Mesenteric fat pad (tissue), 1 donor: Measurements from ENCODE around the gene FGF14. TPM values are rescaled to one million over a fixed set of nuclear protein-coding genes. Genes with fewer than 3 reads are reported as not detected.
"Not testable (repeated sequence)": the region's sequence is repeated elsewhere in the genome, so short reads cannot be mapped to it uniquely, and the experiment has no call there.

Experiments used
- DNase-seq: peaks from one replicate; pipeline ENCODE4 v3.0.0-alpha.2; 2020; ENCODE audit warnings: low spot score
- total RNA-seq: library from RNA; stranded (reverse); fragmentation: NEBNext Ultra II Directional; extraction: Animal tissue kit (Norgen Biotek cat#: 25700); gene quantifications from one replicate; pipeline ENCODE4 v1.2.1, GENCODE V29; 2021
- donor health status: DM: yes; HTN: yes; CAD: no.

Gene FGF14
- total RNA-seq, 1 donor from 2014 or later, result 3.1 TPM

DNA sequence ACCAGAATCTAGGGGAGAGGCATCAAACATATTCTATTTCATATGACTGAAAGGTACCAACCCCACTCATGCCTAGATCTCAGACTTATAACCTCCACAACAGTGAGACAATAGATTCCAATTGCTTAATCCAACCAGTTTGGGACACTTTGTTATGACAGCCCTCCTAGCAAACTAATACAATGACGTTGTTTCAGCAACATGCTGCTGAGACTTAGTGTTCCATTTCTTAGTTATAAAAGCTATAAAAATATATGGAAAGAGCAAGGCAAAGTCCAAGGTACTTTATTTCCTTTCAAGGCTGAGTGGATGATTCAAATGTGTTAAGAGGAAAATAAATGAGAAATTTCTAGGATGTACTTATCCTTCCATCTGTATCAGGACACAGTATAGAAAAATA, 352.0 kb downstream of the FGF14 start:
- DNase-seq, result no peak

- DNase-seq, result no peak
Observed at GRCh38 chr13:102045731-102046130, 356.1 kb downstream of the FGF14 start.

DNA sequence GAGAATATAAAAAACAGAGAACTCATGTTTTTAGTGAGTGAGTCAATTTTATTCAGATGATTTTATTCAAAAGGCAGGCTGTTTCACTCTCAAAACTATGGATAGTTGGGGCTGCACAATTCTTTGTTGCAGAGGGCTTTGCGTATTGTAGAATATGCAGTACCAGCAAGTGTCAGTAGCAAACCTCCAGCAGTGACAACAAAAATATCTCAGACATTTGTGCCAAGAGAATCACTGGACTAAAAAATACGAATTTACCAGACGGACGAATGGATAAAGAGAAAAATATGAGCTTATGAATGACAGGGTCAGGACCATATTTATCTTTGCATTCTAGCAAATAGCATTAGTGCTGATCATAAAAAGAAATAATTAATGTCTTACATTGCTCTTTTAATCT, 359.1 kb downstream of the FGF14 start:
- DNase-seq, result no peak

DNA sequence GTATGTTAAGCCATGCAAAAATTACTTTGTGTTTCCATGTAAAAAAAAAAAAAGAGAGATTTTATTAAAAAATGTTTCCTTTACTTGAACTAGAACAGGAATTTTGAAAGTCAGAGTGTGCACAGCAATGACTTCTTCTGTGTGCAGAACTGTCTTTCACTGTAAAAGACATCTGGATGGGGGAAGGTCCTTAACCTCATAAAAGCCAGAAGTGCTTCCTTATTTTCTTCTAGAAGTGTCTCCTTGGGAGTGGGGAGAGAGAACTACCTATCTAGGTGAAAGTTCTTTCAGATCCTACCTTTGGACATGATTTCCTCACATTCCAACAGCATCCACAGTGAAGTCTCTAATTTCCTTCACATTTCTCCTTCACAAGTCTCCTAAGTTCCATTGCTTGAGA, 360.3 kb downstream of the FGF14 start:
- DNase-seq, result no peak

DNA sequence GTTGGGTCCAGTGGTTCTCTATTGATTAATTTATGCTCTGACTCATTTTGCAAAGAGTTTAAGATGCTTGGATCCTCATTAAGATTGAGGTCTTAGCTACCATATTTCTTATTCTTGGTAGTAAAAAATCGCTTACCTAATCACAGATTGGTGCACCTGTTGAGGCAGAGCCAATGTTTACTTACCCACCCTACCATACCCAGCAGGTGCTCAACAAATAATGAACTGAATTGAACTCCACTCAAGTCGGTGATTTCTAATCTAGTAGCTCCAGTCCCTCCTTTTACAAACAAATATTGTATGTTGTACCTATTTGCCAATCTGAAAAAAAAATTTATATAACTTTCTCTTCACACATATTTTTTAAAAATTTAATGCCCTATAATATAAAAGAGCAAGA, 361.0 kb downstream of the FGF14 start:
- DNase-seq, result no peak

DNA sequence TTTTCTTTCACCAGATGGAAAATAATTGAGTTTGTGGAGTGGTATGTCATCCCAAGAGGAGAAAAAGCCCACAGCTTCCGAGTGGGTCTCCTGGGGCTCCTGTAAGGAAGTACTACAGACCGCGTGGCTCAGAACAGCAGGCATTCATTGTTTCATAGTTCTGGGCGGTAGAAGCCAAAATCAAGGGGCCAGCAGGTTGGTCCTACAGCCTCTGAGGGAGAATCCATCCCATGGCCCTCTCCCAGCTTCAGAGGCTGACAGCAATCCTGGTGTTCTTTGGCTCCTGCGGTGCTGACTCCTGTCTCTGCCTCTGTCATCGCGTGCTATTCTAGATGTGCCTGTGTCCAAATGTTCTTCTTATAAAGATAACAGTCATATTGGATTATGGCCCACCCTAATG, 362.6 kb downstream of the FGF14 start:
- no peak for DNase-seq

DNA sequence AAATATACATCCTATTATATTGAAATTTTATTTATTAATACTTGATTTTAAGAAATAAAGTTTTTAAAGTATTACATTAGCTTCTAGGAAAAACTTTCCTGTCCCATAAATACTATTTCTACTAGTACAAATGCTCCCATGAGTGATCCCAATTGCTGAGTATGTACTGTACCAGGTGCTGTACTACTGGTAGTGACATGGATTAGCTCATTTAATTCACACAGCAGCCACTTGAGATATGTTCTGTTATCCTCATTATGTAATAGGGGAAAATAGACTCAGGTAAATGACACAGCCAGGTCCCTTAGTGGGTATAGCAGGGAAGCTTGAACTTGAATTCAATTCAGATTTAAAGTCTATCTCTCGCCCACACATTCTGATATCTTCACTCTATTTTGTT, 363.1 kb downstream of the FGF14 start:
- no peak for DNase-seq

GRCh38 chr13:102035969-102036368, 365.9 kb downstream of the FGF14 start:
- no peak for DNase-seq

DNA sequence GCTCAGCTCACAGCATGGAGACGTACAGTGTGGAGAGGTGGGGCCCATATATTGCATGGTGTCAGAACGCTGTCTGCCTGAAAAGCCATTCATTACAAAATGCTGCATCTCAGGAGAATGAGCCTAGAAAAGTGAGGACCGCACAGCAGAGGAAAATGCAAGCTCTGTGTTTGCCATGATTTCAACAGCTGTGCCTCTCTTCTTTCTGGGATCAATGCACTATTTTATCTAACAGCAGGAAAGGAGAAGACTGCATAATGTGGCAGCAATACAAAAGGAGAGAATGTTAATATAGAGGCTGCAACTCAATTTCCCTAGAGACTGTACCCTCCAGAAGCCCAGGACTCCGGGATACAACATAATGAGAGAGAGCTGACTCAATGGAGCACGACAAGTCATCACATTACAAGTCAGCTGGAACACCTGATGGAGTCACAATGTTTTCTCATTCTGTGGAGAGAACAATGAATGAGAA, 368.0 kb downstream of the FGF14 start:
- DNase-seq, result no peak

- DNase-seq, result no peak
Observed at GRCh38 chr13:102033386-102033785, 368.5 kb downstream of the FGF14 start.

DNA sequence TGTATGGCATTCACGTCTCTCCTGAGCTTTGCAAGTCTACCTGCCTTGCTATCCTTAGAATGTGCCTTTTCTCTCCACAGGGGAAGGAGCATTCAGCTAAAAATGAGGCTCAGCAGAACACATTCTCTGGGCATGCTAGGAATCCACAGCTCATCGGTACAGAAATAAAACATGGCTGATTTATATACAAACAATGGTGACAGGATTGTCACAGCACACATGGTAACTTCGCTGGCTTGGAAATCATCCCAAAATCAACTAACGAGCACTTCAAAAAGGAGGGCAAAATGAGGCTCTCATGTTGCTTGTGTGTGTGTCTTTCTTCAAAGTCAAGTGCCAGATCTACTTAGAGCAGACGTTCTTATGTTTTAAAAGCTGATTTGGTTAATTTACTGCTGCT, 373.0 kb downstream of the FGF14 start:
- no peak for DNase-seq

DNA sequence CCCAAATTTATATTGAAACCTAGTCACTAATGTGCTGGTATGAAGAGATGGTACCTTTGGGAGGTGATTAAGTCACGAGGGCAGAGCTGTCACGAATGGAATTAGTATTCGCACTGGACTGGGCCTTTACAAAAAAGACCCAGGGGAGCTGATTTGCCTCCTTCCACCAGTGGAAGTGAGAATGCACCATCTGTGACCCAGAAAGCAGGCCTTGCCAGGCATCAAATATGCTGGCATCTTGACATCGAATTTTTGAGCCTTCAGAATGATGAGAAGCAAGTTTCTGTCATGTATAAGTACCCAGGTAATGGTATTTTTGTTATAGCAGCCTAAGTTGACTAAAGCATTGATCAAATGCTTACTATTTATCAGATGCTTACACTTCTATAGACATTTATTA, 373.6 kb downstream of the FGF14 start:
- DNase-seq, result no peak

DNA sequence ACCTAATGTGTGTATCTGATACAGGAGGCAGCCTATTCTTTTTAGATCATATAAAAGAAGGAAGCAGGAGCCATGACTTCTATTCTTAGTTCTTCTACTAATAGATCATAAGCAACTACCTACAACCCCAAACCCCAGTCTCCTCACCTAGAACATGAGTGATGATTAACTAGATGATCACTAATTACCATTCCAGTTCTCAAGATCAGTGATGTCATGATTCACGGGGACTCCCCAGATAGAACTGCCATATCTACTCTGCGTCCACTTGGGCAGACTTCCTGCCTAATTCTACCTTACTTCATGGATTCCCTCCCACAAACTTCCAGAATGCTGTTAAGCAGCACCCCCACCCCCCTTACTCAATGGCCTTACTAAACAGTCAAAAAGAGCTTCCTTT, 380.1 kb downstream of the FGF14 start:
- no peak for DNase-seq

DNA sequence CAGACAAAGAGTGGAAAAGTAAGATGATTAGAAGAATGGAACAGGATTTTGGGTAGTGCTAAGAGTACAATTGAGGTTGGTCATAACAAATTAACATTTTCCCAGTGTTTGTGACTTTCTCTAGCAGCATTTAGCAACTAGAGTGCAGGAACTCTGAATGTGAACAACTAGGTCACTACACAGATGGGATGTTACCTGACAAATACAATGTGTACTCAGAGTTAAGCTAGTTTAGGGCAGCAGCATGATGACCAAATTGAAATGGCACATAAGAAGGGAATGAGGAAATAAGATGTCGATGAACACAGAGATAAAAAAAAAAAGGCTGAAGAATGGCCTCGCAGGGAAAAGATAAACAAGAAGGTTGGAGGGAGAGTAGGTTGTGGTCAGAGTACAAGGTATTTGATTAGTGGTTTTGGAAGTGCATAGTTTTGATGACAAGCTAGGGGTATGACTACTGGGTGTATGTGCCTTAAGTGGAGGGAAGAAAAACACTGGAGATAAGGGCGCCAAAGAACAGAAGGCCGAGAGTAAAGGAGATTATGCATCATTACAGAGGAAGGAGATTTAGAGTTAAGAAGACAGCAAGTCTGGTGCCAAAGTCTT, 381.1 kb downstream of the FGF14 start:
- DNase-seq, result no peak

DNA sequence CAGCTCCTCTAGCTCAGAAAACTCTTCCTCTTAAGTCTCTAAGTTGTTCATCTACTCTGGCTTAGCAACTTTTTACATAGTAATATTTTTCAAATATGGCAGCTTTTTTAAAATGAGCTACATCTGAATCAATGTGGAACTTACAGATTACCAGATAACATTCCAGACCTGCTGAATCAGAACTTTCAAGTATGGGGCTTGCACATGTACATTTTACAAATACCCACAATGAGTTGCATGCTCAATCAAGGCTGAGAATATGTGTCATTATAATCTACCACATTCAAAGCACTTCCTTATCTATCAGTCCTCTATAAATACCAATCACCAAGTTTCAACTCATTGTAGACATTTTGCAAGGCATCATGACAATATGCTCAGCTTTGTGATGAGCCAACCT, 383.1 kb downstream of the FGF14 start:
- DNase-seq, result no peak

DNA sequence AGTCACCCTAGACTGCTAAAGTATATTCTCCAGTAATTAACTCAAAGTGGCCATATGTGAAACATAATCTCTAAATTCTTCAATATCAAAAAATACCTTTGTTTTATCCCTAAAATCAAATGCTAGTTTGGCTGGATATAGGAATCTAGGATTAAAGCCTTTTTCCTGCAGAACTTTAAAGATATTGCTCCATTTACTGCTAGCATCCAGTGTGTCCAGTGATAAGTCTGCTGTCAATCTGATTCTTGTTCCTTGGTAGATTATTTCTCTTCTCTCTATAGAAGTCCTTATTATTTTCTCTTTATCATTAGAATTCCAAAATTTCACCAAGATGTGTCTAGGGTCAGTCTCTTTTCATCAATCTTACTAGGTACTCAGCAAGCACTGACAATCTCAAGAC, 384.6 kb downstream of the FGF14 start:
- DNase-seq, result no peak

GRCh38 chr13:102012299-102013293, 389.3 kb downstream of the FGF14 start:
- DNase-seq, result no peak

- DNase-seq, result not testable (repeated sequence)
Observed at GRCh38 chr13:102011455-102011854, 390.4 kb downstream of the FGF14 start.

- DNase-seq, result no peak
Observed at GRCh38 chr13:102003848-102004570, 397.8 kb downstream of the FGF14 start.

DNA sequence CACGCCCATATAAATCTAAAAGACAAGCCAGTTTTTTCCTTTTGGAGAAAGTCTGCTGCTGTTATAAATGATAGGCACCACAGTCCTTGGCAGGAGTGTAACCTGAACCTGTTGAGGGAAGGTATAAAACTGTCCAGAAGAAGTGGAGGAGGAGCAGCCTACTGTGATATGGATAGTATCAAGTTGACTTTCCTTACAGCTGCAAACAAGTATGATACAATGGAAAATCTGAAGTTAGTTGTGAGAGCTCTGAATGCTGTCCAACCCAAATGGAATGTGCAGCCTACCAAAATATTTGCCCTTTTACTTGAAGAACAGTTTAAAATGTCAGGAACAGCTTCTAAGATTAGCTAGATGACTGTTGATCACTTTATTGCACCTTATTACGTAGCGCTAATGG, 399.6 kb downstream of the FGF14 start:
- no peak for DNase-seq

GRCh38 chr13:102000764-102001163, 401.1 kb downstream of the FGF14 start:
- DNase-seq, result no peak

GRCh38 chr13:101998129-101998528, 403.7 kb downstream of the FGF14 start:
- no peak for DNase-seq
